H1 (cell line): ENCODE data around the gene ZNF407.

Experiments used
- BACH1 ChIP-seq: IDR thresholded peaks from 2 replicates; pipeline ENCODE4 v1.6.1; 2012; ENCODE audit warnings: low read length, improper control_type of control experiment
- CEBPB ChIP-seq: IDR thresholded peaks from 2 replicates; pipeline ENCODE4 v1.6.1; 2012; ENCODE audit warnings: low read depth, low read length
- CHD2 ChIP-seq: IDR thresholded peaks from 2 replicates; pipeline ENCODE4 v1.6.1; 2012; ENCODE audit warnings: low read length, improper control_type of control experiment
- CTCF ChIP-seq, 3 experiments: IDR thresholded peaks; 1 replicate in 2 of 3; 2 replicates in 1 of 3; pipeline versions ENCODE4 v1.5.1 to v1.6.1; 2011; ENCODE audit warnings: low read length in 3 of 3, mild to moderate bottlenecking in 3 of 3, inconsistent platforms in 2 of 3, low read depth in 1 of 3, moderate library complexity in 1 of 3; ENCODE audit not compliant: insufficient read depth in 1 of 3; ENCODE audit errors: control extremely low read depth in 1 of 3
- EGR1 ChIP-seq: IDR thresholded peaks from 2 replicates; pipeline ENCODE4 v1.6.1; 2011; ENCODE audit warnings: low read depth, low read length, borderline replicate concordance
- GABPA ChIP-seq: IDR thresholded peaks from 2 replicates; pipeline ENCODE4 v1.6.1; 2011; ENCODE audit warnings: mild to moderate bottlenecking, low read length, moderate library complexity, borderline replicate concordance; ENCODE audit not compliant: insufficient read depth
- JUN ChIP-seq: IDR thresholded peaks from 2 replicates; pipeline ENCODE4 v1.6.1; 2011; ENCODE audit warnings: low read depth, mild to moderate bottlenecking, improper control_type of control experiment, low read length
- KDM5A ChIP-seq: fragments of 200-600 bp; IDR thresholded peaks from 2 replicates; pipeline ENCODE4 v1.7.1; 2012; ENCODE audit warnings: mild to moderate bottlenecking, low read length, inconsistent platforms, mixed read lengths
- MAFK ChIP-seq: IDR thresholded peaks from 2 replicates; pipeline ENCODE4 v1.6.1; 2012; ENCODE audit warnings: low read depth, mild to moderate bottlenecking, improper control_type of control experiment, low read length
- RAD21 ChIP-seq, 2 experiments: IDR thresholded peaks in 1 of 2; conservative IDR thresholded peaks in 1 of 2; 2 replicates each; pipeline ENCODE4 v1.6.1; 2011; ENCODE audit warnings: low read depth in 2 of 2, low read length in 2 of 2, improper control_type of control experiment in 1 of 2, inconsistent platforms in 1 of 2, mild to moderate bottlenecking in 1 of 2, moderate library complexity in 1 of 2
- SIX5 ChIP-seq: IDR thresholded peaks from 2 replicates; pipeline ENCODE4 v1.6.1; 2011; ENCODE audit warnings: mild to moderate bottlenecking, low read depth, low read length
- USF2 ChIP-seq: IDR thresholded peaks from 2 replicates; pipeline ENCODE4 v1.6.1; 2011; ENCODE audit warnings: low read length, improper control_type of control experiment
- YY1 ChIP-seq: IDR thresholded peaks from 2 replicates; pipeline ENCODE4 v1.6.1; 2011; ENCODE audit warnings: low read depth, mild to moderate bottlenecking, low read length
- TF ChIP-seq, protein P1 (sequence below): IDR thresholded peaks from 2 replicates; pipeline ENCODE4 v1.6.1; 2012; ENCODE audit warnings: inconsistent platforms

DNA sequence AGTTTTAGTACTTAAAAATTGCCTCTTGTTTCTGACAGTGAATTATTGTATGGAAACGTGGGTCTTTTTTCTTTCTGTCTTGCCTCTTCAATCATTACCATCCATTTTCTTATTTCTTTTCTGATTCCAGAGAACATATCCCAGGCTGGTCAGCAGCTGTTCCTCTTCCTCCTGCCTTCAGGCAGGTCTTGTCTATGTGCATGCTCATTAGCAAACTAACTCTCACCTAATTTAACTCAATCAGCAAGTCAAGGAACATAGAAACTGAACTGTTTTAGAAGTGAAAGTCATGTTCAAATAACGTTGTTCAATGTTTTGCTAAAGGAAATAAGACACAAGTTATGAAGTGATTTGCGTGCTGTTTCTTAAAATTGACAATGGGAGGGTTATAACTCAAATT is 369.8 kb downstream of the ZNF407 start:
- TF ChIP-seq, protein P1, sequence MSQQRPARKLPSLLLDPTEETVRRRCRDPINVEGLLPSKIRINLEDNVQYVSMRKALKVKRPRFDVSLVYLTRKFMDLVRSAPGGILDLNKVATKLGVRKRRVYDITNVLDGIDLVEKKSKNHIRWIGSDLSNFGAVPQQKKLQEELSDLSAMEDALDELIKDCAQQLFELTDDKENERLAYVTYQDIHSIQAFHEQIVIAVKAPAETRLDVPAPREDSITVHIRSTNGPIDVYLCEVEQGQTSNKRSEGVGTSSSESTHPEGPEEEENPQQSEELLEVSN: no peak
- TF ChIP-seq CTCF (IDR thresholded peaks at IDR 0.05; ENCODE audit: control extremely low read depth in 1 of 3, insufficient read depth in 1 of 3, low read depth in 1 of 3, low read length in 3 of 3) (no peak), RAD21 (IDR thresholded peaks at IDR 0.05 in 1 of 2, conservative IDR thresholded peaks at IDR 0.05 in 1 of 2; ENCODE audit: low read depth in 2 of 2, low read length in 2 of 2) (no peak), YY1 (no peak), MAFK (no peak), USF2 (no peak), KDM5A (no peak), CEBPB (no peak), BACH1 (no peak), EGR1 (no peak), SIX5 (no peak), CHD2 (no peak), JUN (no peak), GABPA (no peak)
